Measurements from ENCODE around the gene TACC2.

TACC2 gene

GRCh38 chr10:122033224-122033926, 44.4 kb downstream of the TACC2 start:
- no peak for DNase-seq

DNA sequence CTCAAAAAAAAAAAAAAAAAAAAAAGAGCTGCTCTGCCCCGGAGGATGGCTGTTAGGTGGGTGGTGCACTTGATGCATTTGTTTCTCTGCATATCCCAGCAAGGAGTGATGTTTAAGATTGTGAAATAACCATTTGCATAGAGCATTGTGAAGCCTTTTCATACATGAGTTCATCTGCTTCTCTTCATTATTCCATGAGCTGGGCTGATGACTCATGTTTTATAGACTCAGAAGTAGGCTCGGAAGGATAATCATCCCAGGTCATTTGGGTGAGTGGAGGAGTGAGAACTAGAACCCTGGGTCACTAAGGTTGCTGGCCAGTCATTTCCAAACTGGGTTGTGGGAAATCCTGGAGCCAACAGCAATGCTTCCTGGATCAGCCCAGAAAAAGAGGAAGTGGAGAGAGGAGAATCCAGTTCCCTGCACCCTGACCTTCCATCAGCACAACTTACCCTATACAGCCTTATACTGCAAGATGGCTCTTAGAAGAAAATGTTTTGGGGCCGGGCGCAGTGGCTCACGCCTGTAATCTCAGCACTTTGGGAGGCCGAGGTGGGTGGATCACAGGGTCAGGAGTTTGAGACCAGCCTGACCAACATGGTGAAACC, 45.3 kb downstream of the TACC2 start:
- DNase-seq: no peak

DNA sequence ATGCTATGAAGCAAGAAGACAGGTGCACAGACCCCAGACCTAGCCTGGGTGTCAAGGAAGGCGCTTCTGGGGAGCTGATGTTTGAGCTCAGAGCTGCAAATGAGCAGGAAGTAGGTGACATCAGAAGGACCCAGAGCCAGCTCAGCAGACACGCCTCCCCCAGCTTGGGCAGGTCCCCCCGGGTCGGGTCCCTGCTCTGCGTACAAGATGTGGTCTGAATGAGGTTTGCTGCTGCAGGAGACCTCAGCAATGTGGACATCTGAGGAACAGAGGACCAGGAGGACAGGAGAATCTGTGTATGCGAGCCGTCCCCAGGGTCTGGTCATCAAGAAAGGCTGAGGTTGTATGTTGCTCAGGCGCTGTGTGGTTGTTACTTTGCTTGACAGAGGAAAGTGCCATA, 51.8 kb downstream of the TACC2 start:
- DNase-seq: no peak

DNA sequence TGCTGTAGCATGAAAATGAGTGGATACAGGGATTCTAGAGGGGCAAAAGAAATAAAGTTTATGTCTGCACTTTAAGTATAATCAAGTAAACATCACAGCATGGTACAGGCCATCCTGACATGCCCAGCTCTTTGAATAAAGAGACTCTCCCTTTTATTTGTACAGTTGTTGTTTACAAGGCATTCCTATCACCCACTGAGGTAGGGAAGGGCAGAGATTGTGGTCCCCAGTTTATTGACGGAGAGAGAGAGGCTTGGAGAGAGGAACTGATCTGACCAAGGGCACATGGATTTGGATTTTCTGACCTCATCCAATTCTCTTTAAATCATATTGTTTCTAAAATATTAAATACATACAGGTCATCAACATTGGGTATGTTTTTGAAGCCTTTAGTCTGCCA, 53.9 kb downstream of the TACC2 start:
- DNase-seq: no peak

GRCh38 chr10:122044045-122044661, 55.2 kb downstream of the TACC2 start:
- no peak for DNase-seq

DNA sequence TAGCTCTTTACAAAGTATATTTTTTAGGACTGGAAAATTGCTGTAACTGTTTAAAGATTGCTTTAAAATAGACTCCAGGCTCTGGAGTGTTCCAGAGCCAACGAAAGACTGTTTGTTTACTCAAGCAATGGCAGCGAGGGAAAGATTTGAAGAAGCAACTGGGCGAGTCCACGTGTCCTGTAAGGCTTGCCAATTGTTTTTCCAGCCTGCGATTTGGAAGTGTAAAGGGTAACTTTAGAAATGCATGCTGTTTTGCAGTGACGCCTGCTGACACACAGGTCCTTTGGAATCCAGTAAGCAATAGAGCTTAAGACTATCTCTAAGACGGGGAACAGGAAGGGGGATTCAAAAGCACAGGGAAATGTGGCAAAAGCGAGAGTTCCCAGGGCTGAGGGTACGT, 55.8 kb downstream of the TACC2 start:
- no peak for DNase-seq

GRCh38 chr10:122045212-122045611, 56.2 kb downstream of the TACC2 start:
- no peak for DNase-seq

- DNase-seq: no peak
Observed at GRCh38 chr10:122047560-122047959, 58.6 kb downstream of the TACC2 start.

DNA sequence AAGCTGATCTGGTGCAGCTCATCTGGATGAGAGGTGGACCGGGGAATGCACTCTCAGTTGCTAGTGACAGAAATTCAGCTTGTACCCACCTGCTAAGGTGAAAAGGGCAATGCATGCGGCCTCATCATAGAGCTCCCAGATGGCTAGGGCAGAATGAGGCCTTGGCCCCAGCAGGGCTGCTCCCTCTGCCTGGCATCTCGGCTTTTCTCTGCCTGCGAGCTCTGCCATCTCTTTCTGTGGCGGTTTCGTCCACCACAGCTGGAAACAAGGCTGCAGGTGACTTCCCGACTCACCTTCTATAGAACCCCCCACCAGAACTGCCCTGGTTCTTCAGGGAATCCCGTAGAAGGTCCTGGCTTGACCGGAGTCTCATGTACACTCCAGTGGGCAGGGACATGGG, 60.1 kb downstream of the TACC2 start:
- no peak for DNase-seq

GRCh38 chr10:122050311-122050710, 61.3 kb downstream of the TACC2 start:
- DNase-seq: no peak

DNA sequence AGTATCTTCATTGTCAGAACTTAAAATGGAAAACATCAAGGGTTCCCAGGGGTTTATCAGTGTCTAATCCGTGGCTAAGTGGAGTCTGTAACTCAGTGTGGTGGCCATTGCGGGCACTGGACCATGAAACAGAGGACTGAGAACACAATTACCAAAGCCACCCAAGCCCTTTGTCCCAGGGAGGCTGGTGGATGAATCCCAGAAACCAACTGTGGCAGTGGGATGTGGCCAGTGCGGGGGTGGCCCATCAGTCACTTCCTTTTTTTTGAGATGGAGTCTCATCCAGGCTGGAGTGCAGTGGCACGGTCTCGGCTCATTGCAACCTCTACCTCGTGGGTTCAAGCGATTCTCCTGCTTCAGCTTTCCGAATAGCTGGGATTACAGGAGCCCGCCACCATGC, 61.8 kb downstream of the TACC2 start:
- no peak for DNase-seq

DNA sequence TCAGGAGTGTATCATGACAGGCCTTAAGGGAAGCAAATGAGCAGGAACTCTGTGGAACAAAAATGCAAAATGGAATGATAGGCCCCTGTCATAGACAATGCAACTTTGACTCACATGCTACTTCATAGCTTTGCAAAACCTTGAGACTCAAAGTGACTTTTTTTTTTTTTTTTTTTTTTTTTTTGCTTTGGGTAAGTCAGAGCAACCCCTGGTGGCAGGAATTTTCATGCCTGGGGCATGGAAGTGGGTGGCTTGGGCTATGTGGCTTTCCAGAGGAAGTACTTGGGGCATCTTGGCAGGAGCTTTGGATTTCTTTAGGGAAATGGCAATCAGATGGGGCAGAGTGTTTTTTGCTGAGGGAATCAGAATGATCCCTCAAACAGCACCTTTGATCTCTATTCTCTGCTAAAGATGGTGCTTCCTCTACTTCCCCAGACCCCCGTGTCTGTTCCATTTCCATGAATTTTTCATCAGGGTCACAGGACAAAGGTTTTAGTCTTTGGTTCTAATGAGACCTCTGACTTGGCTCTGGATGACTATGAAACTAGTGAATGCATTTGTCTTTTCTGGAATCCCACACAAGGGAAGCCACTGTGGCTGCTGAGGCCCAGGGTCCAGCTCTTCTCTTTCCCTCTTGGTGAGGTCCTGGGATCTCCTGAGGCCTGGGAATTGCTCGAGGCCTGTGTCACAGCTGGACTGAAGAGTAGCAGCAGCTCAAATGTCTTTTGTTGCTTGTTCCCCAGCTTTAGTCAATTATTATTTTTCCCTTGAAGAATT, 62.8 kb downstream of the TACC2 start:
- DNase-seq: no peak

DNA sequence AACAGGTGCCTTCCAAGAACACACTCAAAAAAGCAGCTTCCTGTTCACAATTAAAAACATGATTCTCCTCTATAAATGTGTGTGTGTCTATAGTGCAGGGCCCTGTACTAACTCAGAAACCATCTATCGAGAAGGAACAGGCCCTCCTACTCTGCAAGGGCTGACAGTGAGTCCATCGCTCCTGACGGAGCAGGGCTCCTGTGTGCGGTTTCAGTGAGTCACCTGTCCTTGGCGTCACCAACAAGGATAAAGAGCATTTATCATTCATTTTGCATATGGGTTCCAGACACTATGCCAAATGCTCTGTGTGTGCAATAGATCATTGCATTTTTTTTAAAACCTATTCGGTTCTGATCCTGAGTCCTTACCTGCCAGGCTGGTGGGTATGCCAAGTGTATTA, 63.7 kb downstream of the TACC2 start:
- DNase-seq: no peak

DNA sequence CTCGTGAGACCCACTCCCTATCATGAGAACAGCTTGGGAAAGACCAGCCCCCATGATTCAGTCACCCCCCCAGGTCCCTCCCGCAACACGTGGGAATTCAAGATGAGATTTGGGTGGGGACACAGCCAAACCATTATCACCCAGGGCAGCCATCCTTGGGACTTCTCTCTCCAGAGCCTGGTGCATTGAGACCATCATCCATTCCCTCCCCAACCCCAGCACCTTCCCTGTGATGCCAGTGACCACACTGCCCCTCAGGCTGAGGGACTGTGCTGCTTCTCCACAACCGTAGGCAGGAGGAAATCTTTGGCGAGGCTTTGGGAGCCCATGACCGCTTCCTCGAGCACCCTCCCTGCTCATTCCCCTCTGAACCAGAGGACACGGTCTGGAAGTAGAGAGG, 64.4 kb downstream of the TACC2 start:
- DNase-seq: no peak

- no peak for DNase-seq
Observed at GRCh38 chr10:122054048-122055025, 65.4 kb downstream of the TACC2 start.

- DNase-seq: no peak
Observed at GRCh38 chr10:122055252-122055651, 66.3 kb downstream of the TACC2 start.

GRCh38 chr10:122056431-122057094, 67.6 kb downstream of the TACC2 start:
- no peak for DNase-seq

GRCh38 chr10:122057841-122058413, 69.0 kb downstream of the TACC2 start:
- DNase-seq: no peak

DNA sequence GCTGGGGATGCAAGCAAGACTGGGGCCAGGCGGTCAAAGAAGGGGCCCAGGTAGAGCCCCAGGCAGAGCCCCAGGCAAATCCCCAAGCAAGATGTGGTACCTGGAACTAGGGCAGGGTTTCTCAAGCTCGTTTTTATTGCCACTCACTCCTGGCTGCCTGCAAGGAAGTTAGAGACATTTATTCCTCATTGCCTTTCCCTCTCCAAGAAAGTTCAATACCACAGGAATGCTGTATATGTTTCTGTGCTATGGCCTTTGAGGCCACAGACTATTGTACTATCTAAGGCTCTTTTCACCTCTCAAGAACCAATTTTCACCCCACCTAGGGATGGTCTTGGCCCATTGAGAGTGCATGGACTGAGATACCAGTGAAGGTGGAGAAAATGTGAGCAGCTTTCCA, 71.3 kb downstream of the TACC2 start:
- DNase-seq: no peak

GRCh38 chr10:122062831-122063674, 74.1 kb downstream of the TACC2 start:
- DNase-seq: no peak
